Activated CD4-positive, alpha-beta T cell treated with anti-CD3 and anti-CD28 coated beads, Interleukin-2, Interleukin-6, amounts not matched to agents 100 ng/mL and 50 ng/mL, durations not matched to agents 16 hours and 8 hours (primary cell): ENCODE measurements around the gene ELMO1.
A peak's percentile ranks its signal among the peaks of the same experiment; 100 is the strongest.

ENCODE experiments used
- DNase-seq: peaks from one replicate; pipeline ENCODE4 v3.0.0-alpha.2; 2020

Gene ELMO1

DNA sequence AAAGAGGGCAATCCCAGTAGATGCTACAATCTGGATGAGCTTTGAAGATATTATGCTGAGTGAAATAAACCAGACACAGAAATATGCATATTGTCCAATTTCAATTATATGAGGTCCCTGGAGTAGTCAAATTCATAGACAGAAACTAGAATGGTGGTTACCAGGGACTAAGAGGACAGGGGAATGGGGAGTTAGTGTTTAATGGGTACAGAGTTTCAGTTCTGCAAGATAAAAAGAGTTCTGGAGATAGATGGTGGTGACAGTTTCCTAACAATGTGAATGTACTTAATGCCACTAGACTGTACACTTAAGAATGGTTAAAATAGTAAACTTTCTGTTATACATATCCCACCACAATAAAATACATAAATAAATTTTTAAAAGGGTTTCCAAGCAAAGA lies 236.6 kb downstream of the ELMO1 start:
- DNase-seq = no peak

DNA sequence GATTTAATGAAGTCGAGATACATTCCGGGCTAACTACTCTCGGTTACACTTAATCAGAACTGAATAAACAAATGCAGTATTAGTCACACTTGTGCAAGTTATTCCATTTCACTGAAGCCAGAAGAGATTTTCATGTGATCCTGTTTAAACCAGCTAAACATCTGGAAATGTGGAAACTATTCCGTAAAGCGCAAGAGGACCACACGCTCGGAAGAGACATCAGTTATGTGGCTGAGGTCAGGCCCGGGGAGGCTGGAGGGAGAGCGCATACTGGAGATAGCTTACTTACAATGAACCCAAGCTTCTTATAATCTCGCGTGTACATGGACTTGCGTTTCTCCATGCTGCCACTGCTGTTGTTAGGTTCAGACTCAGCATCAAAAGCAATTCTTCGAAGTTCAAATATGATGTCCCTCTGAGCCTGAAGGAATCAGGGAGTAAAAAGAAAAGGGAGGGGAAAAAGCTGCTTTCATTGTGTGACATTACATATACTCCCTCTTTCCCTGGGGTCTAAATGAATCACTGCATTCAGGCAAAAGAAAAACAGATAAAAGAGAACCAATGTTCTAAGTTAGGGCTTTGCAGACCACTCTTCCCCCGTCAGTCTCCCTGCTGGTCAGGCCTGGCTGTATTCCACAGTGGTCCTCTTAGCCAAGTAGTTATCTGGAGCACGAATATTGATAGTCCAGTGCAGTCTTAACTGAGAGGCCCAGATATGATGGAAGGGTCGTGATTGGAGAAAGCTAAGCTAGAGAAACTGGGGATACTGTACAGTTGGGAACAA lies 237.4 kb downstream of the ELMO1 start:
- DNase-seq = no peak

DNA sequence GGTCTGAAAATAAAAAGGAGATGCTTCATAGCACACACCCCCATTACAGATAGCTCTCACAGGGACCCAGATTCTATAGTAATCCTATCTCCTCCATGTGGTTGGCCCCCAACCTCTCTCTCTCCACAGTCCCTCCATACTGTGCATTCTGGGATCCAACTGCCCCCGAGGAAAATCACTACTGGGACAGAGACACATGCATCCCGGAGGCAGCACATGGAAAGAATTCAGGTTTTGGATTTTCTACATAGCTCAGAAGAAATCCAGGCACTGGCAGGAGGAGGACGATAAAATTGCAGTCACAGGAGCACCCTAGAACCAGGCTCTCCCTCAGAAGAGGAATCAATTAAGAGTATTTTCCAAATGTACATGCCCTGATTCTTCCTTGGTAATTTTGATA lies 239.5 kb downstream of the ELMO1 start:
- no peak for DNase-seq

DNA sequence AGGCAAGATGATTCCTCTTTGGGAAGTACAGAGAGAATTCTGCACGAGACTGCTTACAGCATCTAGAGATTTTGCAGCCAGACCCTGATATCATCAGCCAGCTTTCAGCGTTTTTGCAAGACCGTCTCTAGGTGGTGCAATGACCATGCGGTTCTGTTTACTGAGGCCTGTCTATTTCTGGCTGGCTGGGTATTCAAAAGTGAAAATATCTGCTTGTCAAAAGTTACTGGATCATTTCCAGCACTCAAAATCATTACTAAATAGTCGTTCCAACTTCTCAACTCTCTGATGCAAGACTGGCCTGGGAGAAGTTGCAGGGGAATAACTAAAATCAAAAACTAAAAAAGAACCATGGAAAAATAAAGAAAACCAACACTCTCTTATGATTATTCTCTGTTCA lies 240.1 kb downstream of the ELMO1 start:
- peak; percentile 42 for DNase-seq

DNA sequence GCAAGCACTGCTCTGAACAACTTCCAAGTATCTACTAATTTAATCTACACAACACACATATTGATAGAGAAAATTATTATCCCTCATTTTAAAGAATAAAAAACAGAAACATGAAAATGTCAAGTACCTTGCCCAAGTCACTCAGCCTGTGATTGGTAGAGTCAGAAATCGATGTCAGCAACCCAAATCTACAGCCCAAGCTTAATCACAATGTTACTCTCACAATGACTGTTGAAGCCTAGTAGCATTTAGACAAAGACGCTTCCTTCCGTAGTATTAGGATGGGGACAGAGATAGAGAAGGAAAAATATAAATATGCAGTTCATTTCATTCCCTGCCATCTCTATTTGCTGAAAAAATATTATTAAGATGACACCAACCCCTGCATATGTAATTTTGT lies 242.5 kb downstream of the ELMO1 start:
- peak; percentile 51 for DNase-seq

DNA sequence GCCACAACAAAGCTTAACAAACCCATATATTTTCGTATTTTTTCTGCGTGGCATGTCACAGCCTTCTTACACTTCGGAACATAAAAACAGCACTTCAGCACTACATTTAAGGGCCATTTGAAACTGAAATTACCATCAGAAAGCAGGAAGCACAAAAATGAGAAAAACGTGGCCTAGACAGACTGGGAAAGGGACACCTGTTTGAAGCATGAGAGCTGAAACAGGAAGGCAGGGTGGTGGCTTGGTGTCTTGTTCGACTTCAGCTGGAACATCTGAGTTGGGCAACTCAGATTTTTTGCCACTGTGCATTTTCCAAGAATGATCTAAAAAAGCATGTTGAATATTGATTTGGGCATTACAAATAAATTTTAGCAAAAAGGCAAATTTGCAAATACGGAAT lies 243.2 kb downstream of the ELMO1 start:
- no peak for DNase-seq

DNA sequence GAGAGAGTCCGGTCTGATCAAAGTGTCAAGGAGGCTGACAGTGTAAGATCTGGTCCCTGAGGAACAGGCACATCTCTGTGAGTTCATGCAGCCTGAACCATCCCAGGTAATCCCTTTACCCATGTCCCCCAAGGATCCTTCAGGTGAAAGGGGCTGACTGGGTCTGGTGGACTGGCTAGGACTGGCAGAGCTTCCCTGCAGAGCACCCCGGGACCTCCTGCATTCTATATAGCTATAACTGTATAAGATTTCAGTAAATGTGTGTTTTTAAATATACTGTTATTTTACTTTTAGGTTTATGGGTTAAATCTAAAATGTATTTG lies 246.8 kb downstream of the ELMO1 start:
- DNase-seq = no peak

DNA sequence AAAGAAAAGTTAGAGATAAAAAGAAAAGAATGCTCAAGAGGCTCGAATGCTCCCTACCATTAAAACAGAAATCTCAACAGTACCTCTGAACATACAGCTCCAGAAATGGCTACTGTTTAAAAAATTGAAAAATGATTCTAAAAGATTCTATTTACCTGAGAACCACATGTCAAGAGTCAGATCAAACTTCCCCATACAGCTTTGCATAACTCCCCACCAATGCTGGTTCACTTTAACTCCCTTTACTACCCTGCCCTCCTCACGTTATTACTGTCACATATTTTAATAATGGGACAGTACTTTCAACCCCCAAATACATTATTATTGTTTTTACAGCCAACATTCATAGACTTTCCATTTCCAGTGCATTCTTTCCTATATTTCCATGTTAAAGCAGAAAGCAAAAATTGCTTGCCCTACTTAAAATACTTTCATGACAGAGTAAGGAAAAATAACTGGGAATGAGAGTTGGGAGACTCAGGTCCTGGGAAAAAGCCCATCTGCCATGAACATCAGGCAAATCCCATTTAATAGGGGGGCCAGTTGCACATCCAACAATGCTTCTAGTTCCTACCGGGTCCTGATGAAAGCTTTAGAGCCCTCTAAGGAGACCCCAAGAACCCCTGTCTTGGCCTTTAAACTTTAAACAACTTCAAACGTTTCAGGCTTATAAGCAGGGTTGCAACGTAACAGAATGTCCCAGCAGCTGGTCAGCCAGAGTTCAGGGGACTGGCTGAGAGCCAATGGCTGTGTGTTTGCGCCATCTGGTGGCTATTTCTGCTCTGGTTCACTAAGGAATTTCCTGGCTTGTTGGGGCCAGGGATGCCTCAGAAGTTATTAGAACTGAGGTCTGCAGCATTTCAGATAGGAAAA lies 247.4 kb downstream of the ELMO1 start:
- DNase-seq = peak; percentile 57

DNA sequence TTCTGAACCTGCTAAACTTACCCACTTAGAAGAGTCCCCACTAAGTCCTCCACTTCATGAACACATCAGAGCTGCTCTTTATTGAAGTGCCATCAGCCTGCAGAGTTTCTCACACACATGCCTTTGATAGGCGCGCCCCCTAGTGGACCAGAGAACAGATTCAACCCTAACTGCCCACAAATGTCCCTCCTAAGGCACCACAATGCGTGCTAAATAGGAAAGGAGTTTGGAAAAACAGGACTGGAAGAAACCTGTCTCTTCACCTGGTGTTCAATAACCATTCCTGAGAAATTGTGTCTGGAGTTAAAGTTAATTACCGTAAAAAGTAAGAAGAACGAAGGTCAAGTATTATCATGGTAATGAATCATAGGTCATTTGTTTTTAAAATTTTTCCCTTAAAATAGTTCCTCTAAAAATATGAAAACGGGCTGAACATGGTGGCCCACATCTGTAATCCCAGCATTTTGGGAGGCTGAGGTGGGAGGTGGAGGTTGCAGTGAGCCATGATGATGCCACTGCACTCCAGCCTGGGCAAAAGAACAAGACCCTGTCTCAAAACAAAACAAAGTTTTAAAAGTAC lies 249.7 kb downstream of the ELMO1 start:
- peak; percentile 78 for DNase-seq

DNA sequence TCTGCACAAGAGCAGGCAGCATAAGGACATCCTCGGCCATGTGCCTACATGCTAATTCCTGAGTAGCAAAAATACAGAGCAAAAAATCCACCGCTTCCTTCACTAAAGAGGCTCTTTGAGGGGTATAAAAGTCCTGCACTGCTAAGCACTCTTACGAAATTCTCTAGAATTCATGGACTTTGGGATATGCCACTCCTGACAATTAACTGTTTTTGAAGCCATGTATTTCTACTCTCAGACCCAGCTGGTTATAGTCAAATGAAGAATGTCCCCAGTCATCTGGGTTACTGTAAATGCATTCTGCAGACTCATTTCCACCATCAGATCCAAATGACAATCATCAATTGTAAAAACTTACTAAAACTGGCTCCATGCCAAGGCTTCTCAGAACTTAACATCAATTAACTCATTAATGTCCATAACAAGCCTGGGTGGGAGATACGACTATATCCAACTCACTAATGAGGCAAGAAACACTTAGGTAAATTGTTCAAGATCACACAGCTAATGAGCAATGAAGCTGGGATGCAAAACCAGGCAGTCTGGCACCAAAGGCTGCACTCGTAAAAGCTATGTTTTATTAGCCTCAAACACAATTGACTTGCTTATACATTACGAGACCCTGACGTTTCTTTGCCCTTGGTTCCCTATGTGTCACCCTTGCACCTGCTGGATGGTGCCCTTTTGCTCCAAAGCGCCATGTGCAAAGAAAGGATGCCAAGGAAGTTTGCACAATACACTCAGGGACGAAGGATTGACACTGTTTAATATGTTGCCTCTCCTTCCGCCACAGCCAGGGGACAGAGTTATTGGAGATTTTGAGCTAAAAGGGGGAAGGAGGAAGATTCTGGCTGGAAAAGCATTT lies 250.4 kb downstream of the ELMO1 start:
- peak; percentile 8 for DNase-seq

DNA sequence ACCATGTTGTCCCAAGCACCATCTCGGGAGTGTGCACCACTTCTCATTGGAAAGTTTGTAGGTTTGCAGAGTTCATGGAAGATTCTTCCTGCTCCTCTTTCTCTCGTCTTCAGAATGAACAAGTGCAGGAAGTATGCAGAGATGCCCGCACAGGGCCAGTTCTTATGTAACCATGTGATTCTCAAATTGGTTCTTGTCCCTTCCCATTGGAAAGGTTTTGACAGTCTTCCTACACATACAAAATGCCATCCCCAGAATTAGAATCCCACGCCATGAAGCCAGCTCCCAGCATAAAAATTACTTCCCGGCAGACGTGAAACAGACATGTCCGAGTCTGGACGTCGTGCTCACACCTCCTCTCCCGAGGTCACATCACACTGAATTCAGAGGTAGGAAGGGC lies 251.6 kb downstream of the ELMO1 start:
- DNase-seq = no peak

DNA sequence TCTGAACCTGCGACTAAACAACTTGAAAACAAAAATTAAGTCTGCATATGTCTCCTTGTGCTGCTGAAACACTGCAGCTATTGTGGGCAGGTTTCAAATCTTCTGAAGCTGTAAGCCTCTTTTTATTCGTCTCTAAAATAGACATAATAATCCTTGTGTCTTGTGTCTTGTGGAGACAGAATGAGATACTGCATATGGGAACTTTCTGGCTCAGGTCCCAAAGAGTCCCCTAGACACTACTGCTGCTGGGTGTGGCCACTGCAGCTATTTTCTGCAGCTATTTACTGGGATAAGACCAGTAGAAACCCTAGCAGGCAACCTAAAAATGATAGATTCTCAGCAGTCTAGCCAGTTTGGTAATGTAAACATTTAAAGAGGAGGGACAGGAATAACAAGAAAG lies 252.0 kb downstream of the ELMO1 start:
- no peak for DNase-seq

DNA sequence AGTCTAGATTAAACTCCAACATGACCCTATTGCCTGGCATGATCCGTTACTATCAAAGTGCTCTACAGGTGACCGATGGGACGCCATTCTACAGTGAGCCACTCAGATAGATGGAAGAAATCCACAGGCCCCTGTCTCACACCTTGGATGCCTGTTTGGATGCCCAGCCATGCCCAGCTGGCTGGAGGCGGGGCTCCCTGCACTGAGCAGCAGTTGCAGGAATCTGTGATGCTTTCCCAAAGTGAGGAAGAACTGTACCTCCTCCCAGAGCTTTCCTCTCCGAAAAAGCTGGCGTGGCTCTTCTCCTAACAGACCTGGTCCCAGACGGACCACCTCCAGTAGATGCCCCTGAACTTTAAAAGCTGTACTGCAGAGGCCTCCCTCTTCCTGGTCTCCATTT lies 253.3 kb downstream of the ELMO1 start:
- DNase-seq = no peak

DNA sequence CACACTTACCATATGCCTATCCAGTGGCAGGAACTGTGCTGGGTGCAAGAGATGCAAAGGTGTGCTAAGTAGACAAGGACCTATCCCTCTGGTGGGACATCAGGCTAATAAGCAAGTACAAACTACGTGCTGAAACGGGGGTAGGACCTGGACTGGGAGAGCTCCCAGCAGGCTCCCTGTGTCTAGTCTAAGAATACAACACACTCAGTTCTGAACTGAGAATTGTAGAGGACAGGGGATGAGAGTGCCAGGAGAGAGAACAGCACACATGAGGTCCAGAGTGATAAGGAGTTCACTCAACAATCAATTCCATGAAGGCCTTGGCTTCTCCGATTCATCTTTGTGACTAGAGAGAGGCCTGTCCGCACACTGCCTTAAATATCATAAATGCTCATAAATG lies 253.7 kb downstream of the ELMO1 start:
- DNase-seq = no peak

DNA sequence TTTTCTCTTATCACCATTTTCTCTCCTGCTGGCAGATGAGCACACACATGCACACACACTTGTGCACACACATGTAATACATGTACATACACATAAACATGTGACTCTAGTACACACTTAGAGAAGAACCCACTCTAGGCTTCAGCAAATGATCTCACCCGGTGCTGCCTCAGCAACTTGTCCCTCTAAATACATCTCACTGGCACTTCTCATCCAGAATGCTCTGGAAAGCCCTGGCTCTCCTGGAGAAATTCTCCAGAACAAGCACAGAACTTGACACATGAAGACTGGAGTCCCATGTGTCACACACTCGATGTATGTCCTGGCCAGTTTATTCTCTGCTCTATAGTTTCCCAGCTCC lies 254.9 kb downstream of the ELMO1 start:
- DNase-seq = no peak

DNA sequence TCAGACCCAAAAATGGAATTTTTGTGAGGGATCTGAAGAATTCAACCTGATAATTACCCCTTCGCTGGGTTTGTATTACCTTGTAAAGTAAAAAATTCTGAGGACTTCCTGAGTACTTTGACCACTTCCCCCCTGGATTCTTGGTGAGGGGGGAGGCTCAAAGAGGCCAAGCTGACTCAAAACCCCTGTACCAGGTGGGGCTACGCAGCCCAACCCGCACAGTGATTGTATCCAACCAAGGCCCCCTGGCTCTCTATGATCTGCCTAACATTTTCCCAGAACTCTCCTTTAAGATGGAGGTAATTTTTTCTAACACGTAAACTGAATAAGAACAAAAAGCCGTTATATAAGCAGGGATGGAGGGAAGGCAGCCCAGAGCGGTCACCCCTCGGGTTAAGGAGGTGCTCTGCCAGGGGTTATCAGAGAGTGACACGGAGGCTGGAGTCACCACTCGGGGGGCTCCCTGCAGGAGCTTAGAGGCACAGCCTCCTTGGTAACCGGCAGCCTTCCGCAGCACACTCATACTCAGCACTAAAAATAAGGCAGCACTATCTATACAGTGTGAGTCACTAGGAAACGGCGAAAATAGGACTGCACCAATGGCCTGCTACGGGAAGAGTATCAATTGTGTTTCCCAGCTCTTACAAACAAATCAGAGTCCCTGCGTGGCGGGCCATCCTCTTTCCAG lies 255.4 kb downstream of the ELMO1 start:
- DNase-seq = no peak

DNA sequence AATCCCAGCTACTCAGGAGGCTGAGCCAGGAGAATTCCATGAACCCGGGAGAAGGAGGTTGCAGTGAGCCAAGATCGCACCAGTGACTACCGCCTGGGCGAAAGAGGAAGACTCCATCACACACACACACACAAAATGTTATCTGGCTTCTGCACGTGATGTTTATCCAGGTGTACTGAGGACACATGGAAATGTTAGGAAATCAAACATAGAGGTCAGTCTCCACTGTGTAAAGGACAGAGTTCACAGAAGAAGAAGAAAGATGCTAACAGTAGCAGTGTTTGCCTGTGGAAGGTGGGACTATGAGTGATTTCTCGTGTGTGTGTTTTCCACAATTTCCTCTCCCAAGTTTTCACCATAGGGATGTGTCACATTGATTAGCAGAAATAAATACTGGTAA lies 256.9 kb downstream of the ELMO1 start:
- no peak for DNase-seq

DNA sequence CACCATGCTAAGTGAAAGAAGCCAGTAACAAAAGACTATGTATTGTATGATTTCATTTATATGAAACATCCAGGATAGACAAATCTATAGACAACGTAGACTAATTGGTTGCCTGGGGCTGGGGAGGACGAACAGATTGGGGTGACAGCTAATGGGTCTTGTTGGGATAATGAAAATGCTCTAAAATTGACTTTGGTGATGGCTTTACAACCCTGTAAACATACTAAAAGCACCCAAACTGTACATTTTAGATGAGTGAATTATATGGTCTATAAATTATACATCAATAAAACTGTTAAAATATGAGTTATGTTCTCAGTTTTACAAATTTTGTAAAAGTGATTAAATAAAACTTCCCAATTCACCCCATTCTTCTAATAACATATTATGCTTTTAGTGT lies 261.5 kb downstream of the ELMO1 start:
- no peak for DNase-seq

DNA sequence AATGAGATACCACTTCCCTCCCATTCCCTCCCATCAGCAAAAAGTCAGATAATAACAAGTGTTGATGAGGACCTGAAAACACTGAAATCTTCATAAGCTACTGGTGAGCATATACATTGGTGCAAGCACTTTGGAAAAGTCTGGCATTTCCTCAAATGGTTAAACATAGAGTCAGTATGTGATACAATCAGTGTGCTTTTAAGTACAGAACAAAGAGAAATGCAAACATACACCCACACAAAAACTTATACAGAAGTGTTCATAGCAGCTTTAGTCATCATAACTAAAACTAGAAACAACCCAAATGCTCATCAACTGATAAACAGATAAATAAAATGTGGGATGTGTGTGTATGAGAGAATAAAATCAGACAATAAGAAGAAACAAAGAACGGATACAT lies 261.9 kb downstream of the ELMO1 start:
- DNase-seq = no peak

DNA sequence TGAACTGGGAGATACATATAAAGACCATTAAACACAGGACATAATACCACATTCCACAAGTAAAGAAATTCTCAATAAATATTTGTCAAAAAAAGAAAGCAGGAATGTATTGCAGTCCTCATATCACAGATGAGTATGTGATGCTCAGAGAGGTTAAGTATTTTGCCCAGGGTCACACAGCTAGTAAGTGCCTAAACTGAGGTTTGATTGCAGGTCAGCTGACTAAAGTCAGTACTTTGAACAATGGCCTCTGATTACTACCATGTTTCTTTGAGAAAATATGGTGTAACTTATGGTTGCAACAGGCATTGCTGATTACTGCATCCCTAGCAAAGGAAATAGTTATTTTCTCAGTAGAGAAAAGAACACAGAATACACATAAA lies 267.1 kb downstream of the ELMO1 start:
- peak; percentile 17 for DNase-seq

DNA sequence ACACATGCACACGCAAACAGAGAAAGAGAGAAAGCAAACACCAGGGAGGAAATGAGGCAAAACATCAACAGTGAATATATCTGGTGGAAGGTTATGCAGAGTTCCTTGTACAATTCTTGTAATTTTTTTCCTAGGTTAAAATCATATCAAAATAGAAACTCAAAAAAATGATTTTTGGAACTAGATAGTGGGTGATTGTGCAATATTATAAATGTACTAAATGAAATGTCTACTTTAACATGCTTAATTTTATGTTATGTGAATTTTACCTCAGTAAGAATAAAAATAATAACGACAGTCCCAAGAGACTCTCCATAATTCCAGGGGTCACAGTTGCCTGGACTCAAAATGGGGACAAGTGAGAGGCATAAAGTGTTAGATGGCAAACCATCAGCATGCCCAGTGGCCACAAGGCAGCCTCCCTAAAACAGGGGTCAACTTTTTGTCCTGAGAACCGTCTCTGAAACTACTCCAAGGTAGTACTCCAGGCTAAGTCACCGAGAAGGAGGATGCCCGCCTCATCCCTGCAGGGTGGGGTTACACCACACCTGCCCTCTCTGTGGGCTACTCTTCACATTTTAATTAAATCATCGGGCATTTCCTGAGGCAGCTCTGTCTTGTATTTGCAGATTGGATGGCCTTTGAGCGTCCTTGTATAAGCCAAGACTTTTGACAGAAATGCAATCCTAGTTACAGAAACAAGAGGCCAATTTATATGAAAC lies 267.7 kb downstream of the ELMO1 start:
- DNase-seq = no peak

DNA sequence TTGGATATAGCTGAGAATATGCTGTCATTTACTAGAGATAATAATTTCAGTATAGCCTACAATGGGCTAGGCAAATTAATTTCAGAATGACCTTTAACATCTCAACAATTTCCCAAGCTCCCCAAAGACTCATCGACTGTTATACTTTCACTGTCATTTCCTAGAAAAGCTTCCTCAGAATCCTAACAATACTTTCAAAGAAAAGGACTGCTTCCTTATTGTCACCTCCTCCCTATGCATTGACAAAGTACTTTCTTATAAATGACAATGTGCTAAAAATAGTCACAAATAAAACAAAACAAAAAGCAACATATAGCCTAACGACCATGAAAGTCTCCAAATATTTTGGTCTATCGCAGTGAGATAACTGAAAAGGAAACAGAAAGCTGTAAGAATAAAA lies 272.6 kb downstream of the ELMO1 start:
- DNase-seq = no peak
